Medulla oblongata (tissue), 1 donor: ENCODE measurements around the gene FUT7.
"Not testable (repeated sequence)": the region's sequence is repeated elsewhere in the genome, so short reads cannot be mapped to it uniquely, and the experiment has no call there.

Experiments used
- DNase-seq: peaks from one replicate; pipeline ENCODE4 v3.0.0-alpha.2; 2015; ENCODE audit errors: extremely low spot score

Gene FUT7

GRCh38 chr9:137033481-137033880 is 1.6 kb upstream of the FUT7 start:
- not testable (repeated sequence) for DNase-seq

- no peak for DNase-seq
Observed at GRCh38 chr9:137032858-137033257, 970 bp upstream of the FUT7 start.

GRCh38 chr9:137030538-137031527 is 1.1 kb downstream of the FUT7 start:
- DNase-seq, result peak; percentile 24

GRCh38 chr9:137030006-137030405 is 1.9 kb downstream of the FUT7 start:
- DNase-seq, result no peak

GRCh38 chr9:137029058-137029936 is 2.6 kb downstream of the FUT7 start:
- DNase-seq, result peak; percentile 83

- peak; percentile 73 for DNase-seq
Observed at GRCh38 chr9:137028263-137029057, 3.4 kb downstream of the FUT7 start.

GRCh38 chr9:137027369-137028262 is 4.3 kb downstream of the FUT7 start, which contains the start of gene ABCA2:
ABCA2 (minus strand) TSS chr9:137028237; CDS start chr9:137028140, 97 bp downstream.
- peak; percentile 21 for DNase-seq

GRCh38 chr9:137026828-137027227 is 5.1 kb downstream of the FUT7 start:
- DNase-seq, result no peak

GRCh38 chr9:137026384-137026783 is 5.5 kb downstream of the FUT7 start:
- peak; percentile 17 for DNase-seq

- peak; percentile 96 for DNase-seq
Observed at GRCh38 chr9:137025517-137025966, 6.3 kb downstream of the FUT7 start.

- peak; percentile 45 for DNase-seq
Observed at GRCh38 chr9:137023583-137023991, 8.3 kb downstream of the FUT7 start.

- DNase-seq, result peak; percentile 12
Observed at GRCh38 chr9:137023157-137023556, 8.7 kb downstream of the FUT7 start.

GRCh38 chr9:137022662-137023008 is 9.3 kb downstream of the FUT7 start:
- DNase-seq, result peak; percentile 15

- DNase-seq, result peak; percentile 88
Observed at GRCh38 chr9:137021979-137022661, 9.8 kb downstream of the FUT7 start.

GRCh38 chr9:137021568-137021978 is 10.3 kb downstream of the FUT7 start:
- no peak for DNase-seq

- DNase-seq, result no peak
Observed at GRCh38 chr9:137020771-137021567, 10.9 kb downstream of the FUT7 start.

- no peak for DNase-seq
Observed at GRCh38 chr9:137019891-137020683, 11.8 kb downstream of the FUT7 start.
